GM18870 (cell line): Measurements from ENCODE around the gene CTAGE4.
"Not testable (repeated sequence)": the region's sequence is repeated elsewhere in the genome, so short reads cannot be mapped to it uniquely, and the experiment has no call there.

Source experiments
- ATAC-seq: cut with Tn5 transposase; IDR thresholded peaks from one replicate; pipeline ENCODE4 v1.9.1; 2021; ENCODE audit warnings: moderate library complexity; ENCODE audit not compliant: unreplicated experiment

The CTAGE4 gene

GRCh38 chr7:144217200-144217599, 33.9 kb downstream of the CTAGE4 start:
- not testable (repeated sequence) for ATAC-seq

- ATAC-seq: not testable (repeated sequence)
Measured at GRCh38 chr7:144218581-144218980, 35.3 kb downstream of the CTAGE4 start.

- peak; percentile 63 for ATAC-seq
Measured at GRCh38 chr7:144219149-144219548, 35.9 kb downstream of the CTAGE4 start.

GRCh38 chr7:144220531-144220930, 37.3 kb downstream of the CTAGE4 start:
- not testable (repeated sequence) for ATAC-seq

GRCh38 chr7:144223675-144224074, 40.4 kb downstream of the CTAGE4 start:
- not testable (repeated sequence) for ATAC-seq

GRCh38 chr7:144226866-144227265, 43.6 kb downstream of the CTAGE4 start:
- not testable (repeated sequence) for ATAC-seq

GRCh38 chr7:144228810-144229209, 45.5 kb downstream of the CTAGE4 start:
- ATAC-seq: not testable (repeated sequence)

- ATAC-seq: not testable (repeated sequence)
Measured at GRCh38 chr7:144231027-144231426, 47.8 kb downstream of the CTAGE4 start.

- ATAC-seq: not testable (repeated sequence)
Measured at GRCh38 chr7:144233039-144233438, 49.8 kb downstream of the CTAGE4 start.
